ENCODE results near the gene DDX27.
"Not testable (repeated sequence)": the region's sequence is repeated elsewhere in the genome, so short reads cannot be mapped to it uniquely, and the experiment has no call there.

The DDX27 gene

GRCh38 chr20:49210101-49210756 lies 9.0 kb upstream of the DDX27 start:
- DNase-seq: no peak

- DNase-seq: no peak
Measured at GRCh38 chr20:49210757-49211110, 8.5 kb upstream of the DDX27 start.

DNA sequence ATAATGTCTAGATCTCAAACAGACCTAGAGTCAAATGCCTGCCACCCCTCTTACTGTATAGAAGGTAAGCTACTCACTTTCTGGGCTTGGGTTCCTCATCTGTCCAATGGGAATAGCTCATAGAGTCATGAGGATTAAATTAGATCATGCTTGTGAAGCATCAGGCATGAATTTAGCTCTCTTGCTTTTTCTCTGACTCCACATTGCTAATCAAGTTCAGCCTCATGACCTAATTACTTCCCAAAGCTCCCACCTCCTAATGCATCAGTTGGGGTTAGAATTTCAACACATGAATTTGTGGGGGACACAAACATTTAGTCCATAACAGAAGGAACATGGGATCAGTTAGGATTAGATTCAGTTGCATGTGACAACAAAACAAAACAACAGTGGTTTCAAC lies 4.6 kb upstream of the DDX27 start:
- DNase-seq: no peak

GRCh38 chr20:49215232-49215631 lies 4.0 kb upstream of the DDX27 start:
- DNase-seq: no peak

GRCh38 chr20:49216991-49217578 lies 2.1 kb upstream of the DDX27 start:
- DNase-seq: peak; percentile 97

DNA sequence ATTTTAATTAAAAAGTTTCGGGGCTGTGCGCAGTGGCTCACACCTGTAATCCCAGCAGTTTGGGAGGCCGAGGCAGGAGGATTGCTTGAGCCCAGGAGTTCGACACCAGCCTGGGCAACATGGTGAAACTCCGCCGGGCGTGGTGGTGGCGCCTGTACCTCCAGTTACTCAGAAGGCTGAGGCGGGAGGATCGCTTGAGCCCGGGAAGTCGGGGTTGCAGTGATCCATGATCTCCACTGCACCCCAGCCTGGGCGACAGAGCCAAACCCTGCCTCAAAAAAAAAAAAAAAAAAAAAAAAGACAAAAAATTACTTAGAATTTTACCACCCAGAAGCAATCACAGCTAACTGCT lies 501 bp upstream of the DDX27 start:
- not testable (repeated sequence) for DNase-seq

GRCh38 chr20:49219924-49220831 lies 962 bp downstream of the DDX27 start:
- DNase-seq: no peak

- DNase-seq: no peak
Measured at GRCh38 chr20:49225896-49226295, 6.7 kb downstream of the DDX27 start.

- no peak for DNase-seq
Measured at GRCh38 chr20:49228676-49229075, 9.5 kb downstream of the DDX27 start.

DNA sequence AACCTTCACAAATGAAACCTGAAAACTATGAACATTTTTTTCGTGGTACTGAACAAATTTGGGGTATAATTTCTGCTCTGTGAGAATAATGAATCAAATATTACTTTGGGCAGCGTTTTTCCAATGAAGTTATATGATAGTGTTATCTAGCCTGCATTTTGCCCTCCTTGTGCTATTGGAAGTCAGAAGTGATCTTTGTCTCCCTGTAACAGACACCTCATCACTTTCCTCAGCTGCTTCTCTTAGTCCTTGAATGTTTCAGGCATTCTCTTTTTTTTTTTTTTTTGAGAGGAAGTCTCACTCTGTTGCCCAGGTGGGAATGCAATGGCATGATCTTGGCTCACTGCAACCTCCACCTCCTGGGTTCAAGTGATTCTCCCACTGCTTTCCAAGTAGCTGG lies 10.2 kb downstream of the DDX27 start:
- DNase-seq: no peak

DNA sequence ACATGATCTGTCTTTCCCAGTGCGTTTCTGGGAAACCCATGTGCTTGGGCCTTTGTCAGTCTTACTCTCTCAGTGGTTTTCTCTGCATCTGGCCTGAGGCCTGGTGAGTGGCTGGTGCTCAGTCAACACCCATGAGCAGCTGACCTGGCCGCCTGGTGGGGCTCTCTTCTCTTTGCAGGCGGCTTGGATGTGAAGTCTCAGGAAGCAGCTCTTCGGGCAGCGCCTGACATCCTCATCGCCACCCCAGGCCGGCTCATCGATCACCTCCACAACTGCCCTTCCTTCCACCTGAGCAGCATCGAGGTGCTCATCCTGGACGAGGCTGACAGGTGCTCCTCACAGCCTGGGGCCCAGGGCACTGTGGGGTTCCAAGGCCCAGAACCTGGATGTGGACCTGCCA lies 10.8 kb downstream of the DDX27 start:
- no peak for DNase-seq

DNA sequence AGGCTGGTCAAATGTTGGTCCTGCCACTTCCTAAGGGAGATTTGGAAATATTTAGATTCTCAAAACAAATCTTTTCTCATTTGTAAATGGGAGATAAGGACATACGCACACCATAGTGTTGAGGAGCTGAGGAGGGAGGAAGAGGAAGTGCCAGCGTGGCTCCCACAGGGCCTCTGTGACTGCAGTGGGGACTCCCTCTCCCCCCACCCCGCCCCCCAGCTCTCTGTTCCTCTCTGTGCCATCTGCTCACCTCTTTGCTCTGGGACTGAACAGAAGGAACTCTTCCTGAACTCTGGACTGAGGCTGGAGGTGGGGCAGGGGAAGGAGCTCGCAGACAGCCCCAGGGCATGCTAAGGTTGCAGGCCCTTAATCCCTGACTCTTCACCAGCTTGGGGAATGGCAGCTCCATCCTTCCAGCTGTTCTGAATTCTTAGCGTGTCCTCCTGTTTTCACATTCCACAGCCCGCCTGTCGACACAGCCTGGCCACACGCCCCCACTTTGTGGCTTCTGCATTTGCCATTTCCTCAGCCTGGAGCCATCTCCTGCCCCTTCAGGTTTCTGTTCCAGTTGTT lies 11.4 kb downstream of the DDX27 start:
- peak; percentile 98 for DNase-seq

DNA sequence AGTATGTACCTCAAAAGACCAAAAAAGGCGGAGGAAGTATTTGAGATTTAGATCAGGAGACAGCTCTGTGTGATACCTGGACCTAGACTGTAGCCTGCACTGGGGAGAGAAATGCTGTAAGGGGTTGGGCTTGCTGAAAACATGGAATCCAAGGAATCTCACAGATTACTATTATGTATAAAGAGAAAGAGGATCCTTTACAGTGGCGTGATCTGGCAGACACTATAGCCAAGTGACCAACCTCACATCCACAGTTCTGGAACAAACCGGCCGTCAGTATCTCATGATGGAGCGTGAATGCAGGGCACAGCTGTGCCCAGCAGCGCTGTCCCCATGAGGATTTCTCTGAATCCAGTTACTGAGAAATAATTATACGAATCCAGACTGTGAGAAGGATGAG lies 12.3 kb downstream of the DDX27 start:
- DNase-seq: no peak

DNA sequence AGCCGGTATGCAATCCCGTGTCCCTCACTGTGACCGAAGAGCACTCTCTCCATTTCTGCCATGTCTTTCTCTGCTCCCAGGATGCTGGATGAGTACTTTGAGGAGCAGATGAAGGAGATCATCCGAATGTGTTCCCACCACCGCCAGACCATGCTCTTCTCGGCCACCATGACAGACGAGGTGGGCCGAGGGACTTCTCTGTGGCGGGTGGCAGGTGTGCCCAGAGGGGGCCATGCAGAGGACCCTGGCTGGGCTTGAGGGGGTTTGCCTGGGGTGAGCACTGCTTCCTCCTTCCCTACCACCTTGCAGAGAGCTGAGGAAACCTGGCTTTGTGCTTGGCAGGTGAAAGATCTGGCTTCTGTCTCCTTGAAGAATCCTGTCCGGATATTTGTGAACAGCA lies 14.0 kb downstream of the DDX27 start:
- no peak for DNase-seq

GRCh38 chr20:49234831-49235230 lies 15.6 kb downstream of the DDX27 start:
- no peak for DNase-seq

- no peak for DNase-seq
Measured at GRCh38 chr20:49236301-49236700, 17.1 kb downstream of the DDX27 start.

- DNase-seq: no peak
Measured at GRCh38 chr20:49237531-49237930, 18.3 kb downstream of the DDX27 start.

- DNase-seq: no peak
Measured at GRCh38 chr20:49245921-49246740, 26.9 kb downstream of the DDX27 start.

- no peak for DNase-seq
Measured at GRCh38 chr20:49247169-49247723, 28.0 kb downstream of the DDX27 start.

- DNase-seq: no peak
Measured at GRCh38 chr20:49247792-49248191, 28.6 kb downstream of the DDX27 start.

DNA sequence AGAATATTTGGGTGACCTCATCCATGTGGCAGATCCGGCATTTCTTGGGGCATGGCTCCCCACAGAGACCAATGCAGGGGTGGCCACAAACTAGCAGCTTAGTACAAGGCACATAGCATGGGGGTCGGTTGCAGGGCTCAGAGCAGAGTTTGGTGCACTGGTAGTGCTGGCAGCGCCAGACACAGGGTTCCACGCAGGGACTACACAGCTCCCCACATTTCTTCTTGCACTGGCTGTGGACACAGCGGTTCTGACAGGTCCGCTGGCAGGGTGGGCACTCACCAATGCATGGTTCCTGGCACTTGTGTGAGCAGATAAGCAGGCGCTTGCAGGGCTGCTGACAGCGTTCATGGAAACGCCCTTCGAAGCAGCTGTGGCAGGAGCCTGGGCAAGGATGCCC lies 29.1 kb downstream of the DDX27 start:
- no peak for DNase-seq

- DNase-seq: no peak
Measured at GRCh38 chr20:49248879-49249665, 29.9 kb downstream of the DDX27 start.
